Coronary artery (tissue), 2 donors: ENCODE measurements around the gene SLCO3A1.
A peak's percentile ranks its signal among the peaks of the same experiment; 100 is the strongest.

ENCODE experiments used
- DNase-seq: peaks from one replicate; pipeline ENCODE4 v3.0.0-alpha.2; 2017; ENCODE audit warnings: low spot score
- H3K27ac ChIP-seq, 2 donors: fragments of 200-600 bp; sonication (generic); one replicate each; pipeline ENCODE4 v1.5.1; 2016 to 2019
- H3K4me3 ChIP-seq: fragments of 200-600 bp; sonication (generic); 2 replicates; pipeline ENCODE4 v1.5.1; 2016; ENCODE audit warnings: mild to moderate bottlenecking, moderate library complexity
- TF ChIP-seq, protein P1 (sequence below): fragments of 200-600 bp; sonication (generic); IDR thresholded peaks from one replicate; pipeline ENCODE4 v1.5.1; 2019; ENCODE audit warnings: antibody characterized with exemption

Gene SLCO3A1

DNA sequence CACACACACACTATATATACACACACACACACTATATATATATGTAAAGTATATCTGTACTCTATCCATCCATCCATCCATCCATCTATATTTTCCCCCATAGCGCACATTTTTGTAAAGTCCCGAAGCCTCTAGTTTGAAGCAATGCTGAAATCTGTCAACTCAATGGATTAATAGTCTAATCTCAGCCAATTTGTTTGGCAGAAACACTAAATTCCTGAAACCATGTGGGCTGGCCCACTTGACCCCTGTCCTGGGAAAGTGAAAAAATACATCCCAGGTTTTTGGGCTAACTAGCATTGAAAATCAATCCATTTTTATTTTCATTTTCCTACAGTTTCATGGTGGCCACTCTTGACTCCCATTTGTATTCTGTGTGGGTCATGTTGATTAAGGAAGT lies 166.7 kb downstream of the SLCO3A1 start:
- TF ChIP-seq, protein P1, sequence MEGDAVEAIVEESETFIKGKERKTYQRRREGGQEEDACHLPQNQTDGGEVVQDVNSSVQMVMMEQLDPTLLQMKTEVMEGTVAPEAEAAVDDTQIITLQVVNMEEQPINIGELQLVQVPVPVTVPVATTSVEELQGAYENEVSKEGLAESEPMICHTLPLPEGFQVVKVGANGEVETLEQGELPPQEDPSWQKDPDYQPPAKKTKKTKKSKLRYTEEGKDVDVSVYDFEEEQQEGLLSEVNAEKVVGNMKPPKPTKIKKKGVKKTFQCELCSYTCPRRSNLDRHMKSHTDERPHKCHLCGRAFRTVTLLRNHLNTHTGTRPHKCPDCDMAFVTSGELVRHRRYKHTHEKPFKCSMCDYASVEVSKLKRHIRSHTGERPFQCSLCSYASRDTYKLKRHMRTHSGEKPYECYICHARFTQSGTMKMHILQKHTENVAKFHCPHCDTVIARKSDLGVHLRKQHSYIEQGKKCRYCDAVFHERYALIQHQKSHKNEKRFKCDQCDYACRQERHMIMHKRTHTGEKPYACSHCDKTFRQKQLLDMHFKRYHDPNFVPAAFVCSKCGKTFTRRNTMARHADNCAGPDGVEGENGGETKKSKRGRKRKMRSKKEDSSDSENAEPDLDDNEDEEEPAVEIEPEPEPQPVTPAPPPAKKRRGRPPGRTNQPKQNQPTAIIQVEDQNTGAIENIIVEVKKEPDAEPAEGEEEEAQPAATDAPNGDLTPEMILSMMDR, result no peak
- H3K27ac ChIP-seq, result peak overlapping the region in 1 of 2 donors; percentile 49
- no peak overlapping the region for H3K4me3 ChIP-seq

DNA sequence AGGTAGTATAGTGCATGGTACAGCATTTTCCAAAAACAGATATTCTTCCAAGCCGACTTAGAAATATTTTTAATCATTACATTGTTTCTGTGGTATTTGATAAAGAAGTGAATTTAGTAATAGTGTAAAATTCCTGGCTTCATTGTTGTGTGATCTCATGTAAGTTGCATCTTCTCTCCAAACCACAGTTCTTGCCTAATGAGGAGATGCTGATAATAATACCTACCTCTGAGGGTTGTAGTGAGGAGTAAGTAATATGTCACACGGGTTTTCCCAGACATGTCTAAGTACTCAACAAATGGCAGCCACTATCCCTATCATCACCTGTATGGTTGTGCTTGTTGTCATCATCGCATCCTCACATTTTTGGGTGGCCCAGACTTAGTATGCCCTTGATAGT lies 167.3 kb downstream of the SLCO3A1 start:
- Histone ChIP-seq H3K27ac (peak overlapping the region in 1 of 2 donors; percentile 49), H3K4me3 (no peak overlapping the region)
- no peak for DNase-seq
- TF ChIP-seq, protein P1, result no peak

More for the DNA sequence above, 166.7 kb downstream of the SLCO3A1 start:
- no peak for DNase-seq

DNA sequence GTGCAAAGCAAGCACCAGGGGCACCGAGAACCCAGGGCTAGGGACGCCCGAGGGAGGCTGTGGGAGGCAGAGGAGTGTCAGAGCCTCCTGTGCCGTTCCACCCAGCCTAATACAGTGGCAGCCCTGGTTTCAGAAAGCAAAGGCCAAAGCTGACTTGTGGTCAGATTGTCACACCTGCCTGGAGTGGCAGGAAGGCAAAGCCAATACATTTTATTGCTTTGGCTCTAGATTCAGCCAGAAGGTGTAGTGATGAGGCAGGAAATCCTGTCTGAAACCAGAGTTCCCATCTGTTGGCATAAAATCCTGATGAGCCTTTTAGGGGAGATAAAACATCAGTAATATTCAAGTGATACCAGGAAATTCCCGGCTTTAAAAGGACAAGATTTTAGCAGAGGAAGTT lies 168.3 kb downstream of the SLCO3A1 start:
- DNase-seq, result no peak
- TF ChIP-seq, protein P1, result no peak
- H3K27ac ChIP-seq, result no peak overlapping the region
- H3K4me3 ChIP-seq, result no peak overlapping the region

DNA sequence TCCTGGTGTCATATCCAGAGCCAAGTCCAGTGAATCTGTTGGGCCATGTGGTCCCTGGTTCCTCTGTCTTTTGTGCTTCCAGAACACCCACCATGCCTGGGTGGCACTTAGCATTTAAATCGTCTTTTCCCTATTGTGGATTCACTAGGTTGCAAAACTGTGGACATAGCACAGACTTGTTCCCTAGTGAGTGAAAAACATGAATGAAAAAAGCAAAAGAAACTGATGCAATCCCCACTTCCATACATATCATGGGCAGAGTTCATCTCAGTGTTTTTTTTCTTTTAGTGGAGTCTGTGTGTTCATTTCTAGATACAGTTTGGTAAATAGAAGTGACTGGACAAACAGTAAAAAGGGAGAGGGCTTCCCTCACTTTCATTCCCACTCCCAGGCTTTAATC lies 170.5 kb downstream of the SLCO3A1 start:
- H3K4me3 ChIP-seq, result no peak overlapping the region
- H3K27ac ChIP-seq, result no peak overlapping the region
- TF ChIP-seq, protein P1, result no peak
- DNase-seq, result no peak

DNA sequence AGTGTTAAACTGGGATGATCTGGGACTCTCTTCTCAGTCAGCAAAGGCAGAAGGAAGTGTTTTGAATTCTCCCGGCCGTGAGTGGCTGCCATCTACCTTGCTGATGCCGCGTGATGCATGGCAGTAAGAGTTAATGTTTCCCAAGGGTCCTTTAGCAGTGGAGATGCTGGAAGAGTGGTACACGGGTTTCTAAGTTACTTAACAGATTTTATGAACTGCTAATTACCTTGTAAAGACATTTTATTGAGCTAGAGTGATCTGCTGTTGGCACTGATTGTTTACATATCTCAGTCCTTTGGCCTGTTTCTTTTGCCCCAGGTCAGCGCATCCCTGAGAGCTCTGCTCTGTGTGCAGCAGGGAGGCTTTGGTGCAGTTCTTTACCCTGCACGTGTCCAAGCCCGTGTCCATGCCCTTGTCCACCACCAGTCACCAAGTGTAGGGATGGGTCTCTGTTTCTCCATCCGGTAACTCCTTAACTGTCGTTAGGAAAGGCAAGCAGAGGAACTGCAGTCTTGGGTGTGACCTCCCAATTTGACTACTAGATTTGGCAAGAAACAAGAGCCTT lies 172.3 kb downstream of the SLCO3A1 start:
- DNase-seq, result no peak

DNA sequence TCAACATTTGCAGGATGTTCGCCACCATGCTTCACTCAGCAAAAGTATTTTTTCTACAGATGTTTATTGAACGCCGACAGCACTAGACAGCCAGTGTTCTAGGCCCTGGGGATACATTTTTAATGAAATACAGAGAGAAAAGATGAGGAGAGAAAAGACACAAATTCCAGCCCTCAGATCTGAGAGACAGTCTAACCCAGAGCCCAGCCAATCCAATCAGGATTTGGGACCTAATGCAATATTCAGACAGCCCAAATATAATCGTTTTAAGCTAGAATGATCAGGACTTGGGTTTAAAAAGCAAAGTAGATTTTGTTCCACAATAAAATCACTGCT lies 174.8 kb downstream of the SLCO3A1 start:
- TF ChIP-seq, protein P1, result no peak
- Histone ChIP-seq H3K4me3 (peak overlapping the region; percentile 39), H3K27ac (peak overlapping the region; percentile 74 to 88)
- no peak for DNase-seq

More for the DNA sequence above, 172.3 kb downstream of the SLCO3A1 start:
- TF ChIP-seq, protein P1, result no peak
- Histone ChIP-seq H3K27ac (no peak overlapping the region), H3K4me3 (no peak overlapping the region)

DNA sequence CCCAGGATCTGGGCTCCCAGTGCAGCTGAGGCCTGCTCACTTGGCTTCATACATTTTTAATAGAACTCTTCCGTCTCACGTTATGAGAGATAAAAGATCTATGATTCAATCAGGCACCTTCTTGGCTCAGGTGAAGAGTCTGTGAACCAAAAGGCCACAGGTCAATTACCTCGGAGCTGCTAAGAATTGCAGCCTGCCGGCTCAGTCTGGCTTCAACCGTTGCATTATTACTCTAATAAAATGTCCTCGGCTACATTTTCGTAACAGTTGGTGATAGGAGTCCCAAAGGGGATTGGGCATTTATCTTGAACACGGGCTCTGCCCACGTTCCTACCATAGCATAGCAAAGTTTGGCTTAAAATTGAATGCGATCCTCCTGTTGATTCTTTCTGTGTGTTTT lies 176.3 kb downstream of the SLCO3A1 start:
- no peak for DNase-seq
- TF ChIP-seq, protein P1, result no peak
- Histone ChIP-seq H3K27ac (peak overlapping the region; percentile 74 to 88), H3K4me3 (peak overlapping the region; percentile 39)
